HepG2 (cell line): ENCODE data around the gene PRDM11.

Experiments used
- CTCF ChIP-seq: sonication (generic); formaldehyde crosslinking; IDR thresholded peaks from 2 replicates; pipeline ENCODE4 v1.5.0; 2020; ENCODE audit warnings: mild to moderate bottlenecking, missing genetic modification reagents, moderate library complexity
- ZNF225 ChIP-seq: sonication (generic); formaldehyde crosslinking; IDR thresholded peaks from 2 replicates; pipeline ENCODE4 v1.4.0; 2020; ENCODE audit warnings: mild to moderate bottlenecking, missing genetic modification reagents

GRCh38 chr11:45232341-45233080 is 86.1 kb downstream of the PRDM11 start:
- no peak for TF ChIP-seq ZNF225 (CRISPR knock-in tag)
- no peak for TF ChIP-seq CTCF (CRISPR knock-in tag)
